GM18505 (cell line): ENCODE results near the gene JOSD1.
"Not testable (repeated sequence)": the region's sequence is repeated elsewhere in the genome, so short reads cannot be mapped to it uniquely, and the experiment has no call there.

ENCODE experiments used
- ATAC-seq: cut with Tn5 transposase; IDR thresholded peaks from one replicate; pipeline ENCODE4 v1.9.1; 2021; ENCODE audit not compliant: unreplicated experiment
- POLR2A ChIP-seq: IDR thresholded peaks from 4 replicates; pipeline ENCODE4 v1.6.1; 2011; ENCODE audit warnings: borderline replicate concordance; ENCODE audit not compliant: insufficient read depth, insufficient read length; ENCODE audit errors: extremely low read depth

The JOSD1 gene

DNA sequence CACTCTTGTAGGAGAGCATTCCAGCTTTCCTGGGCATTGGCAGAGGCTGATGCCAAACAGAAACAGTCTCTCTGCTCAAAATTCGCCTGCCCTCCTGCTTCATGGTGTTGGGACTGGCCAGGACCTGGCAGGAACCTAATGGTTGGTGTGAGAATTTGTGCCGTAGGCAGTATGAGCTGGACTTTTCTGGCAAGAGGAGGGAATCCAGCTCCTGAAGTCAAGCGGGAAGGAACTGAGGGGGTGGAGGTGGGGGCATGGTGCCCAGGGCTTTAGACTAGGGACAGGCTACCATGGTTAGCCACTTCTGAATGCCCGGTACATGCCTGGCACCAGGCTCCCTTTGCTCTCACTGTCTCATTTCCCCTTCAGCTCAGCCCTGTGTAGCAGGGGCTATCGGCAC, 25.9 kb downstream of the JOSD1 start:
- no peak for ATAC-seq
- no peak for TF ChIP-seq POLR2A

DNA sequence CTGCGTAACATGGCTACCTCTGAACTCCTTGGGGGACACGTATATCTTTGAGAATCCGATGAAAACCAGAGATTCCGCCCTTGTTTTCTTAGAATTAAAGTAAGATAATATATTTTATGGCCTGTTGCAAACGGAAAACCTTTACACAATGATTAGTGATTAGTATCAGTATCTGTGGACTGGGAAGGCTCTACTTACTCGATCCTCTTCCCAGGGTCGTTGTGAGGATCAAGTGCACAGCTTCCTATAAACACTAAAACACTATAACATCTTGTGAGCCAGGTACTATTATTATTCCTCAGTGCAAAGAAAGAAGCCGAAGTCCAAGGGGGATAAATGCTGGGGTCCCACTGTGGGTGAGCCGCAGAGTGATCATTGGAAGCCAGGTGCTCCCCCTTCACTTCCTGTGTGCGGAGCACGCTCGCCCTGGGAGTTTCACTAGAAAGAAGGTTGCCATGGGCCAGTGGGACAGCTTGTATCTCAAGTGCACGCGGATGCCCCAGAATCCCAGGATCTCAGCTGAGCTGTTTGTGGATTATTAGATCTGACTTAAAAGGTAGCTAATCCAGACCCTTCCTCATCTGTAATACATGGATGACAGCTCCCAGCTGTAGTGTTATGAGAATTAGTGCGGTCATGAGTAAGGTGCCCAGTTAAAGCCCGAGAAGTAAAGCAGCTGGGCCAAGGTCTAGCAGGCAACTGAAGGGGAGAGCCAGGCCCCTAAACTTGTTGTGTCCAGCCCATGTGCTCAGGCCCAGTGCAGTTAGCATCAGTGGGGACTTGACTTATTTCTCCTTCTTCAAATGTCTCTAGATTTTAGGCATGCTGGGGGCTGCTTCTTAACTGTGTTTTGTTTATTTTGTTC, 43.5 kb downstream of the JOSD1 start:
- TF ChIP-seq POLR2A = peak; percentile 21
- ATAC-seq = no peak

- peak; percentile 66 for ATAC-seq
- peak; percentile 54 for TF ChIP-seq POLR2A
Measured at GRCh38 chr22:38656256-38657044, 44.3 kb downstream of the JOSD1 start, which contains the start of the genes CBY1 and FAM227A. CBY1 (plus strand) TSS chr22:38656638; CDS start chr22:38668055, 11,417 bp downstream. FAM227A (minus strand) TSS chr22:38656392; CDS start chr22:38650168, 6,224 bp downstream.

- peak; percentile 29 for ATAC-seq
Measured at GRCh38 chr22:38655519-38656255, 45.1 kb downstream of the JOSD1 start.

DNA sequence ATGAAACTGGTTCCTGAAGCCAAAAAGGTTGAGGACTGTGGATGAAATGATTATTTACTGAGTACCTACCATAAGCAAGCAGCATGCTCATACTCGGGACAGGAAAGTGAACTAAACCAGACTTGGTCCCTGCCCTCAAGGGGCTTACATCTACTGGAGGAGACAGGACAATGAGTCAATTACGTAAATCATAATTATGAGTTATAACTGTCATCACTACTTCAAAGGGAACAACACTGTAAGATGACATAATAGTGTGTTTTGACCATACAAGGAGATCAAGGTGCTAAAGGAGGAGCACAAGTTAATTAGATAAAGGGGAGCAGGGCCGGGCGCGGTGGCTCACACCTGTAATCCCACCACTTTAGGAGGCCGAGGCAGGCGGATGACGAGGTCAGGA, 47.0 kb downstream of the JOSD1 start:
- TF ChIP-seq POLR2A = no peak
- ATAC-seq = no peak

More at GRCh38 chr22:38655519-38656255, 45.1 kb downstream of the JOSD1 start:
- TF ChIP-seq POLR2A = no peak

GRCh38 chr22:38652859-38653258, 47.9 kb downstream of the JOSD1 start:
- TF ChIP-seq POLR2A = no peak

GRCh38 chr22:38649841-38650522, 50.8 kb downstream of the JOSD1 start:
- no peak for ATAC-seq
- TF ChIP-seq POLR2A = no peak

More at GRCh38 chr22:38652859-38653258, 47.9 kb downstream of the JOSD1 start:
- ATAC-seq = no peak

GRCh38 chr22:38645430-38645829, 55.3 kb downstream of the JOSD1 start:
- no peak for TF ChIP-seq POLR2A
- no peak for ATAC-seq

GRCh38 chr22:38644245-38644644, 56.5 kb downstream of the JOSD1 start:
- not testable (repeated sequence) for ATAC-seq

DNA sequence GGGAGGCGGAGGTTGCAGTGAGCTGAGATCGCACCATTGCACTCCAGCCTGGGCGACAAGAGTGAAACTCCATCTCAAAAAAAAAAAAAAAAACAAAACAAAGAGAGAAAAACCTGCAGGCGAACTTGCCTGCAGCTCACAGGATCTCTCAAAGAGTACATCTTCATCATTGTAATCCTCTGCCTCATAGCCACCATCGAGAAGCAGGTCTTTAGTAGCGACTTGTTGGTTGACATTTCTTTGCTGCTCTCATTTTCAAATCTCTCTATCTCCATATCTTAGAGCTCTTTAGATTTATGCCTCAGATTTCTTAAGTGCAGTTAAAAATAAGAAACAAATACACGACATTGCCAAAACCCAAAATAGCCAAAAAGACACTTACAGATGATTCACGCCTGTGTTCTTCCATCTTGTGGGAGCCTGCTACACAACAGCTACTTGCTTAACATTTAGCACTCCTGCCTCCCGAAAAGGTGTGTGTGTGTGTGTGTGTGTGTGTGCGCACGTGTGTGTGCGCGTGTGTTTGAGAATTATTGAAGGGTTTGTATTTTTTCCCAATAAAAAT, 59.2 kb downstream of the JOSD1 start:
- no peak for TF ChIP-seq POLR2A
- no peak for ATAC-seq

GRCh38 chr22:38638728-38639127, 62.0 kb downstream of the JOSD1 start:
- TF ChIP-seq POLR2A = no peak
- no peak for ATAC-seq

DNA sequence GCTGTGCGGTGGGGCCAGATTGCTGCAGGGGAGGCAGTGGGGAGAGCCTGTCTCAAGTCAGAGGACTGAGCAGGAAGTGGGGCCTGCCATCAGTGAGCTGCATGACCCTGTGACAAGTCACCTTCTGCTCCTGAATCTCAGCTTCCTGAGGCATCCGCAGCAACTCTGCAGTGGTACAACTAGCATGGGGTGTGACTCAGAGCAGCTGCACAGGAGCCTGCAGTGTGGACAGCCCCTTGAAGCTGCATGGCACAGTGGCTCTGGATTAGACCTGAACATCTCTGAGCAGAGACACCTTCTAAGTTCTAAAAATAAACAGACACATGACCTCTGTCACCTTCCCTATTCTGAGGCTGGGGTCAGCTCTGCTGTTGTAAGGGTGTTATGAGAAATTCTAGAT, 62.5 kb downstream of the JOSD1 start:
- no peak for ATAC-seq
- TF ChIP-seq POLR2A = no peak
